CD8-positive, alpha-beta memory T cell (primary cell): ENCODE data around the gene TLX1. TPM values are rescaled to one million over a fixed set of nuclear protein-coding genes. Genes with fewer than 3 reads are reported as not detected.

ENCODE experiments used
- CTCF ChIA-PET: fragments of 350-600 bp; sonication (Branson Sonifier 250); formaldehyde crosslinking; loops from one replicate; lab custom pipeline; 2021; ENCODE audit warnings: antibody characterized with exemption; lab: Charles Lee
- POLR2A ChIA-PET: fragments of 350-600 bp; sonication (Branson Sonifier 250); formaldehyde crosslinking; loops from one replicate; lab custom pipeline; 2021; ENCODE audit warnings: antibody characterized with exemption; lab: Charles Lee
- DNase-seq, 5 donors: peaks; one replicate each; pipeline versions ENCODE4 v3.0.0 to v3.0.0-alpha.2; 2020 to 2022; ENCODE audit warnings: mixed read lengths in 1 of 5
- H3K27ac ChIP-seq: one replicate; pipeline ENCODE4 v1.7.0; 2013; ENCODE audit warnings: low read depth, mild to moderate bottlenecking, low read length, moderate library complexity
- H3K27me3 ChIP-seq: 2 replicates; pipeline ENCODE4 v1.7.0; 2013; ENCODE audit warnings: low read length, mild to moderate bottlenecking; ENCODE audit not compliant: insufficient read depth, poor library complexity, severe bottlenecking
- H3K36me3 ChIP-seq: 2 replicates; pipeline ENCODE4 v1.7.0; 2013; ENCODE audit warnings: mild to moderate bottlenecking, low read length, moderate library complexity; ENCODE audit not compliant: insufficient read depth
- H3K4me1 ChIP-seq: 2 replicates; pipeline ENCODE4 v1.7.0; 2013; ENCODE audit warnings: mild to moderate bottlenecking, low read length, moderate library complexity; ENCODE audit not compliant: insufficient read depth
- H3K4me3 ChIP-seq: 2 replicates; pipeline ENCODE4 v1.7.0; 2013; ENCODE audit warnings: mild to moderate bottlenecking, low read length
- H3K9me3 ChIP-seq: 2 replicates; pipeline ENCODE4 v1.7.0; 2013; ENCODE audit warnings: mild to moderate bottlenecking, low read length
- H3K27ac Mint-ChIP-seq, 8 donors: one replicate each; pipeline ENCODE4 v1.8.0; 2020 to 2021; ENCODE audit warnings: mixed read lengths in 8 of 8, mild to moderate bottlenecking in 6 of 8, inconsistent platforms in 3 of 8, moderate library complexity in 3 of 8
- H3K27me3 Mint-ChIP-seq, 2 donors: one replicate each; pipeline ENCODE4 v1.8.0; 2020 to 2021; ENCODE audit warnings: mixed read lengths in 2 of 2, mild to moderate bottlenecking in 1 of 2, moderate library complexity in 1 of 2
- H3K36me3 Mint-ChIP-seq, 3 donors: one replicate each; pipeline ENCODE4 v1.8.0; 2020 to 2021; ENCODE audit warnings: mixed read lengths in 3 of 3, inconsistent platforms in 1 of 3, mild to moderate bottlenecking in 1 of 3
- H3K4me1 Mint-ChIP-seq, 3 donors: one replicate each; pipeline ENCODE4 v1.8.0; 2020 to 2021; ENCODE audit warnings: mixed read lengths in 3 of 3, inconsistent platforms in 1 of 3, mild to moderate bottlenecking in 1 of 3
- H3K4me3 Mint-ChIP-seq, 7 donors: one replicate each; pipeline ENCODE4 v1.8.0; 2020 to 2021; ENCODE audit warnings: mixed read lengths in 7 of 7, mild to moderate bottlenecking in 6 of 7, moderate library complexity in 4 of 7, inconsistent platforms in 2 of 7
- H3K9me3 Mint-ChIP-seq, 5 donors: one replicate each; pipeline ENCODE4 v1.8.0; 2020 to 2022; ENCODE audit warnings: mixed read lengths in 5 of 5, mild to moderate bottlenecking in 3 of 5, moderate library complexity in 2 of 5, inconsistent platforms in 1 of 5
- polyA plus RNA-seq: library from polyadenylated mRNA; unstranded; fragments of 300-500 nt; fragmentation: Illumina TruSeq; gene quantifications from one replicate; pipeline ENCODE4 v1.2.3, GENCODE V29; 2021
- total RNA-seq, 2 experiments: library from RNA; stranded (reverse); gene quantifications; one replicate each; pipeline ENCODE4 v1.2.3, GENCODE V29; 2021

Gene TLX1
- total and polyA plus RNA-seq, 3 experiments from 2014 or later: not detected

GRCh38 chr10:101113890-101114403 lies 17.2 kb upstream of the TLX1 start:
- Histone ChIP-seq H3K4me1 (no peaks in the 10 kb centered on the region), H3K4me3 (no peak overlapping the region), H3K9me3 (no peaks in the 10 kb centered on the region), H3K36me3 (no peaks in the 10 kb centered on the region), H3K27ac (no peak overlapping the region), H3K27me3 (no peaks in the 10 kb centered on the region)
- CTCF ChIA-PET: interaction anchor here (0.6 kb wide), 1 partner anchor 55 kb away, joined by 3 read pairs; no protein-coding TSS in a partner anchor
- peaks cover 33 to 64% of the 10 kb centered on the region in 2 donors for H3K27me3 Mint-ChIP-seq
- no peaks in the 10 kb centered on the region for H3K9me3 Mint-ChIP-seq
- H3K27ac Mint-ChIP-seq: no peak overlapping the region
- no peaks in the 10 kb centered on the region for H3K4me1 Mint-ChIP-seq
- no peak overlapping the region for H3K4me3 Mint-ChIP-seq
- DNase-seq: no peak
- H3K36me3 Mint-ChIP-seq: peaks cover 0 to 3% (median 0%) of the 10 kb centered on the region in 3 donors
- POLR2A ChIA-PET: no interaction called here

- CTCF ChIA-PET: no interaction called here
- Histone ChIP-seq H3K27me3 (no peaks in the 10 kb centered on the region), H3K27ac (no peak overlapping the region), H3K9me3 (no peaks in the 10 kb centered on the region), H3K36me3 (no peaks in the 10 kb centered on the region), H3K4me3 (no peak overlapping the region), H3K4me1 (no peaks in the 10 kb centered on the region)
- Mint-ChIP-seq H3K27me3 (peaks cover 33 to 60% of the 10 kb centered on the region in 2 donors), H3K9me3 (no peaks in the 10 kb centered on the region), H3K4me1 (no peaks in the 10 kb centered on the region), H3K4me3 (no peak overlapping the region), H3K36me3 (peaks cover 0 to 3% (median 0%) of the 10 kb centered on the region in 3 donors), H3K27ac (no peak overlapping the region)
- POLR2A ChIA-PET: no interaction called here
- no peak for DNase-seq
Observed at GRCh38 chr10:101114646-101115045, 16.5 kb upstream of the TLX1 start.

GRCh38 chr10:101116754-101117153 lies 14.3 kb upstream of the TLX1 start:
- Mint-ChIP-seq H3K36me3 (peaks cover 0 to 3% (median 0%) of the 10 kb centered on the region in 3 donors), H3K27me3 (peaks cover 34 to 52% of the 10 kb centered on the region in 2 donors), H3K27ac (no peak overlapping the region), H3K9me3 (no peaks in the 10 kb centered on the region), H3K4me1 (peaks cover 12% of the 10 kb centered on the region in 3 donors), H3K4me3 (no peak overlapping the region)
- POLR2A ChIA-PET: no interaction called here
- no peak for DNase-seq
- H3K27ac ChIP-seq: no peak overlapping the region
- H3K9me3 ChIP-seq: no peaks in the 10 kb centered on the region
- no peaks in the 10 kb centered on the region for H3K36me3 ChIP-seq
- CTCF ChIA-PET: interaction anchor here (0.9 kb wide), 1 partner anchor 26 kb away, joined by 3 read pairs; no protein-coding TSS in a partner anchor
- H3K4me3 ChIP-seq: no peak overlapping the region
- H3K4me1 ChIP-seq: peaks cover 8% of the 10 kb centered on the region
- peaks cover 4% of the 10 kb centered on the region for H3K27me3 ChIP-seq

DNA sequence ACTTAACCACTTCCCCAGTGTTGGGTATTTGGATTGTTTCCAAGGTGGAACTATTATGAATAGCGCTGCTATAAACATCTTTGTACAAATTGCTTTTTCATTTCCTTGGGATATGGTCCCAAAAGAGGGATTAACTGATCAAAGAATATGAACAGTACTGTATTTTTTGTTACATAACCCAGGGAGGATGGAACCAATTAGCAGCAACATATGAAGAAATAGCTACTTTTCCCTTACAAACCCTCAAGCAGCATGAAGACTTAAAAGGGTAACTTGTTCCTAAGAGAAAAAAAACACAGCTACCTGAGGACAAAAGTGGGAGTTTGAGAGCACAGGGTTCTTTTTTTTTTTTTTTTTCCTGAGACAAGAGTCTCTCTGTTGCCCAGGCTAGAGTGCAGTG lies 13.1 kb upstream of the TLX1 start:
- Histone ChIP-seq H3K4me3 (no peak overlapping the region), H3K4me1 (peaks cover 14% of the 10 kb centered on the region), H3K27ac (no peak overlapping the region), H3K9me3 (no peaks in the 10 kb centered on the region), H3K27me3 (peaks cover 16% of the 10 kb centered on the region), H3K36me3 (no peaks in the 10 kb centered on the region)
- peaks cover 0 to 1% (median 0%) of the 10 kb centered on the region in 3 donors for H3K36me3 Mint-ChIP-seq
- H3K9me3 Mint-ChIP-seq: no peaks in the 10 kb centered on the region
- H3K27ac Mint-ChIP-seq: no peak overlapping the region
- no peak overlapping the region for H3K4me3 Mint-ChIP-seq
- DNase-seq: no peak
- CTCF ChIA-PET: interaction anchor here (1.2 kb wide), 1 partner anchor 23 kb away, joined by 3 read pairs; no protein-coding TSS in a partner anchor
- POLR2A ChIA-PET: no interaction called here
- H3K4me1 Mint-ChIP-seq: peaks cover 23 to 25% (median 25%) of the 10 kb centered on the region in 3 donors
- peaks cover 46 to 56% of the 10 kb centered on the region in 2 donors for H3K27me3 Mint-ChIP-seq

DNA sequence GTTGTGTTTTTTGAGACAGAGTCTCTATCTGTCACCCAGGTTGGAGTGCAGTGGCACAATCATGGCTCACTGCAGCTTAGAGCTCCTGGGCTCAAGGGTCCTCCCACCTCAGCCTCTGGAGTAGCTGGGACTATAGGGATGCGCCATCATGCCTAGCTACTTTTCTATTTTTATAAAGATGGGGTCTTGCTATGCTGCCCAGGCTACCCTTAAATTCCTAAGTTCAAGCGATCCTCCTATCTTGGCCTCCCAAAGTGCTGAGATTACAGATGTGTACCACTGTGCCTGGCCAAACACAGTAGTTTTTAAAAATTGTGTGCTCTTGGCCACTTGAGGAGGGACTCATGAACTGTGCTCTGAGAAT lies 10.6 kb upstream of the TLX1 start:
- ChIA-PET POLR2A (no interaction called here), CTCF (interaction anchor here (0.6 to 3.7 kb wide), 2 partner anchors 21 to 1544 kb away, joined by 3 to 22 read pairs; no protein-coding TSS in a partner anchor)
- peak overlapping the region; percentile 88 to 98 (median 95) for H3K4me3 Mint-ChIP-seq
- peak overlapping the region; percentile 70 for H3K4me3 ChIP-seq
- H3K36me3 ChIP-seq: no peaks in the 10 kb centered on the region
- peaks cover 0 to 4% (median 4%) of the 10 kb centered on the region in 3 donors for H3K36me3 Mint-ChIP-seq
- H3K9me3 Mint-ChIP-seq: no peaks in the 10 kb centered on the region
- peaks cover 36% of the 10 kb centered on the region for H3K27me3 ChIP-seq
- no peaks in the 10 kb centered on the region for H3K9me3 ChIP-seq
- H3K4me1 ChIP-seq: peaks cover 22% of the 10 kb centered on the region
- H3K27ac Mint-ChIP-seq: peak overlapping the region in 2 of 8 donors; percentile 90 to 92
- DNase-seq: no peak
- H3K27ac ChIP-seq: no peak overlapping the region
- H3K27me3 Mint-ChIP-seq: peaks cover 57 to 58% of the 10 kb centered on the region in 2 donors
- peaks cover 29 to 34% (median 32%) of the 10 kb centered on the region in 3 donors for H3K4me1 Mint-ChIP-seq

GRCh38 chr10:101120884-101121653 lies 10.0 kb upstream of the TLX1 start:
- peaks cover 60% of the 10 kb centered on the region in 2 donors for H3K27me3 Mint-ChIP-seq
- ChIA-PET POLR2A (no interaction called here), CTCF (interaction anchor here (0.6 to 3.7 kb wide), 3 partner anchors 11 to 1543 kb away, joined by 3 to 22 read pairs (median 4); no protein-coding TSS in a partner anchor)
- Histone ChIP-seq H3K27me3 (peaks cover 38% of the 10 kb centered on the region), H3K9me3 (no peaks in the 10 kb centered on the region), H3K27ac (no peak overlapping the region), H3K4me1 (peaks cover 22% of the 10 kb centered on the region), H3K36me3 (no peaks in the 10 kb centered on the region), H3K4me3 (peak overlapping the region; percentile 70)
- peak in 2 of 5 donors; percentile 38 to 60 for DNase-seq
- peak overlapping the region in 6 of 8 donors; percentile 56 to 92 (median 86) for H3K27ac Mint-ChIP-seq
- peak overlapping the region; percentile 88 to 98 (median 95) for H3K4me3 Mint-ChIP-seq
- no peaks in the 10 kb centered on the region for H3K9me3 Mint-ChIP-seq
- peaks cover 0 to 4% (median 4%) of the 10 kb centered on the region in 3 donors for H3K36me3 Mint-ChIP-seq
- peaks cover 29 to 34% (median 32%) of the 10 kb centered on the region in 3 donors for H3K4me1 Mint-ChIP-seq

DNA sequence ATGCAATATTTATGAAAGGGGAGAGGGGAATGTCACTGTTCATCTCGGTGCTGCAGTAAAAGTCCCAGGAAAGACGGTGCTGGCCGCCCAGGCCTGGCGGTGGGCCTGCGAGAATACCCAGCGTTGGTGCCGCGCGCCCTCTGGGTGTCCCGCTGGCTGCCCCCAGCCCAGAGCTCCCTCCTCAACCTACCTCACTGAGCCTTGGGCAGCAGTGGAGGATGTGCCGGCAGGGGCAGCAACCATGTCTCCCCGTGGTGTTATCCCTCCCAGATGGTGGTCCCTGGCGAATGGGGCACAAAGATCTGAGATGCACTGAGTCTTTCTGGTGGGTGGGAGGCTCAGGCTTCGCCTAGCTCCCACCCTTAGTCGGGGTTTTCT lies 9.5 kb upstream of the TLX1 start:
- Mint-ChIP-seq H3K36me3 (peaks cover 0 to 4% (median 4%) of the 10 kb centered on the region in 3 donors), H3K27ac (peak overlapping the region in 2 of 8 donors; percentile 48 to 90), H3K4me1 (peaks cover 29 to 34% (median 32%) of the 10 kb centered on the region in 3 donors), H3K27me3 (peaks cover 62% of the 10 kb centered on the region in 2 donors), H3K9me3 (no peaks in the 10 kb centered on the region), H3K4me3 (peak overlapping the region; percentile 88 to 98 (median 95))
- Histone ChIP-seq H3K4me3 (peak overlapping the region; percentile 70), H3K4me1 (peaks cover 22% of the 10 kb centered on the region), H3K36me3 (no peaks in the 10 kb centered on the region), H3K9me3 (no peaks in the 10 kb centered on the region), H3K27me3 (peaks cover 44% of the 10 kb centered on the region), H3K27ac (no peak overlapping the region)
- ChIA-PET CTCF (interaction anchor here (1.0 to 3.7 kb wide), 4 partner anchors 11 to 26 kb away, joined by 3 to 22 read pairs (median 10); no protein-coding TSS in a partner anchor), POLR2A (no interaction called here)
- DNase-seq: no peak
